ENCODE measurements around the gene ERC2.

DNA sequence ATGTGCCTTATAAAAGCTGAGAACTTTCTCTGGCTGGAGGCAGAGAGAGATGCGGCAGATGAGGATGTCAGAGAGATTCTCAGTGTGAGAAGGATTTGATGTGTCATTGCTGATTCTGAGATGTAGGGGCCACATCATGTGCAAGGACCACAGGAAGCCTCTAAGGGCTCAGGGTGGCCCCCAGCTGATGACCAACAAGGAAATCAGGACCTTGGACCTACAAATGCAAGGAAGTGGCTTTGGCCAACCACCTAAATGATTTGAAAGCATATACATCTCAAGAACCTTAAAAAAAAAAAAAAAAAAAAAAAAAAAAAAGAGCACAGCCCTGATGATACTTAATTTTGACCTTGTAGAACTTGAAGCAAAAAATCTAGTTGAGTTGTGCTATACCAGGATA is 282.4 kb downstream of the ERC2 start:
- TF ChIP-seq MYC (IDR thresholded peaks at IDR 0.05; ENCODE audit: low read depth, low read length) = no peak
- no peak for TF ChIP-seq POLR2A (IDR thresholded peaks at IDR 0.05; ENCODE audit: low read depth, low read length)
- no peak for TF ChIP-seq FOS (IDR thresholded peaks at IDR 0.05; ENCODE audit: borderline replicate concordance, insufficient read depth, low read length)
- TF ChIP-seq, protein P1, sequence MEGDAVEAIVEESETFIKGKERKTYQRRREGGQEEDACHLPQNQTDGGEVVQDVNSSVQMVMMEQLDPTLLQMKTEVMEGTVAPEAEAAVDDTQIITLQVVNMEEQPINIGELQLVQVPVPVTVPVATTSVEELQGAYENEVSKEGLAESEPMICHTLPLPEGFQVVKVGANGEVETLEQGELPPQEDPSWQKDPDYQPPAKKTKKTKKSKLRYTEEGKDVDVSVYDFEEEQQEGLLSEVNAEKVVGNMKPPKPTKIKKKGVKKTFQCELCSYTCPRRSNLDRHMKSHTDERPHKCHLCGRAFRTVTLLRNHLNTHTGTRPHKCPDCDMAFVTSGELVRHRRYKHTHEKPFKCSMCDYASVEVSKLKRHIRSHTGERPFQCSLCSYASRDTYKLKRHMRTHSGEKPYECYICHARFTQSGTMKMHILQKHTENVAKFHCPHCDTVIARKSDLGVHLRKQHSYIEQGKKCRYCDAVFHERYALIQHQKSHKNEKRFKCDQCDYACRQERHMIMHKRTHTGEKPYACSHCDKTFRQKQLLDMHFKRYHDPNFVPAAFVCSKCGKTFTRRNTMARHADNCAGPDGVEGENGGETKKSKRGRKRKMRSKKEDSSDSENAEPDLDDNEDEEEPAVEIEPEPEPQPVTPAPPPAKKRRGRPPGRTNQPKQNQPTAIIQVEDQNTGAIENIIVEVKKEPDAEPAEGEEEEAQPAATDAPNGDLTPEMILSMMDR (IDR thresholded peaks at IDR 0.05; ENCODE audit: extremely low read depth in 1 of 2, insufficient read depth in 1 of 2, low read depth in 1 of 2, low read length in 2 of 2) = no peak
- TF ChIP-seq MAX (IDR thresholded peaks at IDR 0.05; ENCODE audit: insufficient read depth, insufficient read length) = no peak
- no peak for TF ChIP-seq POLR2AphosphoS5 (IDR thresholded peaks at IDR 0.05; ENCODE audit: insufficient read depth, low read depth, low read length)
- TF ChIP-seq EZH2 (IDR thresholded peaks at IDR 0.05; ENCODE audit: borderline replicate concordance, low read depth, low read length, severe bottlenecking) = no peak
- no peak for TF ChIP-seq JUN (IDR thresholded peaks at IDR 0.05; ENCODE audit: borderline replicate concordance, insufficient read depth, insufficient read length, low read depth)
